GM18519 (cell line): ENCODE data around the gene ASB2.

Experiments used
- ATAC-seq: cut with Tn5 transposase; IDR thresholded peaks from one replicate; pipeline ENCODE4 v1.9.1; 2021; ENCODE audit warnings: mild to moderate bottlenecking, moderate library complexity; ENCODE audit not compliant: unreplicated experiment, low FRiP score

The ASB2 gene

GRCh38 chr14:94001501-94002396 lies 25.4 kb upstream of the ASB2 start:
- no peak for ATAC-seq

- no peak for ATAC-seq
Measured at GRCh38 chr14:94001016-94001415, 24.6 kb upstream of the ASB2 start.

- ATAC-seq: no peak
Measured at GRCh38 chr14:94000267-94000666, 23.9 kb upstream of the ASB2 start.

DNA sequence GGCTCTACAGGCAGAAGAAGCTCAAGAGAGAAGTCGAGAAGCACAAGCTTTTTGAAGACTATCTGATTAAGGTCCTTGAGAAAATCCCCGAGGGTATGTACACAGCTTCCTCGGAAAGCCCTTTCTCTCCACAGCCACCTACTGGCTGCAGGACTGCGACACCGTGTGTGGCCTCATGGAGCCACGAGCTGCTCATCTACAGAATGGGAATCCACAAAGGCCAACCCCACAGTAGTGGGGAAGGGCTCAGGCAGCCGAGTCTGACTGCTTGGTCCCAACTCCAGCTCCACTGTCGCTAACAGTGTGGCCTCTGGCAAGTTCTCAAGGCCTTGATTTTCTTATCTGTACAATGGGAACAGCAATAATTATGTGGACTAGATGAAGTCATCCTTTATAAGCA lies 23.2 kb upstream of the ASB2 start:
- no peak for ATAC-seq

DNA sequence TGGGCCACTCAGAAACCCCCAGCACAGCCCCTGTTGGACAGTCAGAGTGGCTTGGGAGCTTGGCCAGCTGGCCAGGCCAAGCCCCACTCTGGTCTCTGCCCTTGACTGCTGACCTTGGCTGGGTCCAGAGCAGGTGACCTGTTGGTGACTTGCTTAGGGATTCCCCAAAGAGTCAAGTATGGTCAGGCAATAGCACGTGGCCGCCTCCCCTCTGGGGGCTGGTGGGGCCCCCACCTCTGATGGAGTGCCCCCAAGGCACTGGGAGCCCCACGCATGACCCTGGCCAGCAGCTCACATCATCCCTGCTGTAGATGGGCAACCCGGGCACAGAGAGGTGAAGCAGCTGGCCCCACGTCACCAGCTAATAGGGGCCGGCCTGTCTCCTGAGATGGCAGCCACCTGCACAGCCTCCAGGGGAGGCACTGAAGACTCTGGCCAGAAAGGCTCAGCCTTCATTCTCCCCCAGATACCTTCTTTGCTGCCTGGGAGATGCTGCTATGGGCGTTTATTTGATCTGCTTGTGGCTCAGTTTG lies 22.6 kb upstream of the ASB2 start:
- ATAC-seq: no peak

DNA sequence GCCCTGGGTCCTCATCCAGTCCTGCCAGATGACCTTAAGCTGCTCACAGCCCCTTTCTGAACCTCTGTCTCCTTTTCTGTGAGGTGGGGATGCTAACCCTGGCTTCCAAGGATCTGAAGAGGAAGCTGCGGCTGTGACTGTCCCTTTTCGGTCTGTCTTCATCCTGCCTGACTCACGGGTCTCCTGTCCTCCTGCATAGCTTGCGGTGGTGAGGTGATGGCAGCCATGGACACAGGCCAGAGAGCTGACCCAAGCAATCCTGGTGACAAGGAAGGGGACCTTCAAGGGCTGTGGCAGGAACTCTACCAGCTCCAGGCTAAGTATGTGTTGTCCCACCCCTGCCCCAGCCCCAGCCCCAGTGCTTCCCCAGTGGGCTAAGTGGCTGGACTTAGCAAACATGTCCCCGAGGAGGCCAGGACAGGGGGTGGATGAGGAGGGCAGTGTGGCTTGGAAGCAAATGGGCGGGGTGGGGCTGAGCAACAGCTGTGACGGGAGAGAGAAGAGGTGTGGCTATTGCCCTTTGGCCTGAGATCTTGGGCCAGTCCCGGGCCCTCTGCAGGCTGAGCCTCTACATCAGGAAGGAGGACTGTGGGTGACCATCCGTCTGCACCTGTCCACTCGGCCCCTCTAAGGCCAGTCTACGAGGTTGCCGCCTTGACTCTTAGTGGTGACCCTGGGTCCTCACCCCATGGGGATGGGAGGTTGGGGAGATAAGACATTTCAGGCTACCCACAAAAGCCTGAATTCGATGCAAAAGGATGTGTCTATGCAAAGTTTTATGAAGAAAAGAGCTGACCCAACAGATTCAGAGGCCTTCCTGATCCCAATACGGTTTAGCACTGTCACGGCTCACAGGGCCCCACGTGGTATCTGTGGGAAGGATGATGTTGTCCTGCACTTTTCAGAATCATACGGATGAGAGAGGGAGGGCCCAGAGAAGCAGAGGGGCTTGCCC lies 21.8 kb upstream of the ASB2 start:
- no peak for ATAC-seq

GRCh38 chr14:93997082-93997481 lies 20.7 kb upstream of the ASB2 start, which contains the start of gene CCDC197:
Gene CCDC197 (plus strand): TSS chr14:93997301. CDS start chr14:93998132, 831 bp downstream.
- no peak for ATAC-seq

- ATAC-seq: no peak
Measured at GRCh38 chr14:93996130-93996695, 19.8 kb upstream of the ASB2 start.

- ATAC-seq: no peak
Measured at GRCh38 chr14:93994919-93995682, 18.7 kb upstream of the ASB2 start.

DNA sequence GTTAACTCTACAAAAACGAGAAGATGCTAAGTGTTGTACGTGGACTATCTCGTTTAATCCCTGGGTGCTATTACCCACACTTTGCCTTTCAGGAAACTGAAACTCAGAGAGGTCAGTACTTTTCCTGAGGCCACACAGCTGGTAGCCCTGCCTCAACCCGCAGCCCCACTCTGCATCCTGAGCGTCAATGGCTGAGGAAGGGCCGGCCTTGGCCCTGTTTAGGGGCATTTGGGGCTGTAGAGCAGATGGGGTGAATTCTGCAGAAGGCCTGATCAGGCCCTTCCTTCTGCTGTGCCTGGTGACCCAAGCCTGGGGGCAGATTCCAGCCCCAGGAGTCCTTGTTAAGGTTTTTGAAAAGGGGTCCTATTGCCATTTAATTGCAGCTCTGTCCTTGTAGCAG lies 17.0 kb upstream of the ASB2 start:
- ATAC-seq: no peak

GRCh38 chr14:93991649-93992048 lies 15.3 kb upstream of the ASB2 start:
- ATAC-seq: no peak

DNA sequence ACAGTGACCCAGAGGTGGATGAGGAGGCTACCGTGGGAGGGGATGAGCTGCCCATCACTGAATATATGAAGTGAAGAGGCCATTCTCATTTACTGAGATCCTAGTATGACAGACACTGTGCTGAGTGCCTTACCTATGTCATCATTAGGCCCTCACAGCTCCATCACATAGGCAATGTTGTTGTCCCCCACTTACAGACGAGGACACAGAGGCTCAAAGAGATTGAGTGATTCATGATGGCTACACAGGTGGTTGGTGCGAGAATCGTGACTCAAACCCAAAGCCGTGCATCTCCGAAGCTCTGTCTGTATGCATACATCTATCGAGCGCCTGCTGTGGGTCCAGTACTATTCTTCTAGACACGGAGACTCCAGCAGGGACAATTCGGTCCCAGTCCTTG lies 14.8 kb upstream of the ASB2 start:
- ATAC-seq: no peak

GRCh38 chr14:93989939-93990338 lies 13.6 kb upstream of the ASB2 start:
- no peak for ATAC-seq

DNA sequence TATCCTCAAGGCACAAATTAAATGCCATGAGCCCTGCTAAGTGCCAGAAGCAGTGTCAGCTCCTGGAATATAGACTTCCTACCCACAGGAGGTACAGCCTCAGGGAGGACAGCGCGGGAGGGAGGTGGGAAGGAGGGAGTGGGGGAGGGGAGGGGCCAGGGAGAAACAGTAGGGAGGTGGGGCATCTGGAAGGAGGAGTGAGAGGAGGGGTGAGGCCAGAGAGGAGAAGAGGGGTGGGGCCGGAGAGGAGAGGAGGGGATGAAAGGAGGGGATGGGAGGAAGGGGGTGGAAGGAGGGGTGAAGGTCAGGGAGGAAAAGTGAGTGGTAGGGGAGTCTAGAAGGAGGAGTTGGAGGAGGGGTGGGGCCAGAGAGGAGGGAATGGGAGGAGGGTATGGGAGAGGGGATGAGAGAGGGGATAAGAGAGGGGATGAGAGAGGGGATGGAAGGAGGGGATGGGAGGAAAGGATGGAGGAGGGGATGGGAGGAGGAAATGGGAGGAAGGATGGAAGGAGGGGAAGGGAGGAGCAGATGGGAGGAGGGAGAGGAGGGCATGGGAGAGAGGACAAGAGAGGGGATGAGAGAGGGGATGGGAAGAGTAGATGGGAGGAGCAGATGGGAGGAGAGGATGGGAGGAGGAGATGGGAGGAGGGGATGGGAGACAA lies 11.6 kb upstream of the ASB2 start:
- ATAC-seq: no peak

GRCh38 chr14:93987376-93987775 lies 11.0 kb upstream of the ASB2 start:
- no peak for ATAC-seq

DNA sequence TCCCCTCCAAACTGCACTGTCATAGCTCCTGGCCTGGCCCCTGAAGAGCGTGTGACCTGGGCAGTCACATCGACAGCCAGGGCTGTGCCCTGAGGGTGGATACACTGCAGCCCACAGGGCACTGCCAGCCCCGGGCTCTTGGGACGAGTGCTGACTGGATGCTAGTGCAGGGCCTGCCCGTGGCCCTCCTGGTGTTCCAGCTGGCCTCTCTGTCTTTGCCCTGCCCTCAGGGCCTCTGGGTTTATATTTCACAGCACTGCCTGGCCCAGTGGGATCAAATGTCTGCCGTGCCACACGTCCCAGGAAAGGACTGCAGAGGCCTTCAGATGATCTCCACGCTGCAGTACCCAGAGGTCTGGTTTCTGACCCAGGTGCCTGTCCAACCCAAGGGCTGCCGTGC lies 10.6 kb upstream of the ASB2 start:
- ATAC-seq: no peak

DNA sequence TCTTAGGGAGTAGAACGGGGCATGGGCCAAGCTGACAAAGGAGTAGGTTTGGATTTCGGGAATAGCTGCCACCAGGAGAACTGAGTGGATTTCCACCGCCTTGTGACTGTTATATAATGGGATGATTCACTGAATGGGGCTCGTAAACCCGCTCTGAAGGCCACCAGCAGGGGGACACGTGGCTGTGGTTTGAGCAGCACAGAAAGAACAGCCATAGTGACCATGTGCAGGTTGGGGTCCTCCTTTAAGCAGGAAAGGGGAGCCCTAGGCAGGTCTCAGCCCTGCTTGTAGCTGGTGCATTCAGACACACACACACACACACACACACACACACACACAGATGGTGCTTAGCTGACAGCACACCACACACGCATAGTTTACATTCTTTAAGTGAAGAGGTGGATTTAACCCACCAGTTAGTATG lies 8.6 kb upstream of the ASB2 start:
- no peak for ATAC-seq

- no peak for ATAC-seq
Measured at GRCh38 chr14:93984070-93984469, 7.7 kb upstream of the ASB2 start.

- ATAC-seq: no peak
Measured at GRCh38 chr14:93982230-93983007, 6.0 kb upstream of the ASB2 start.
